B cell (primary cell): ENCODE data around the gene PRRC2B. TPM values are rescaled to one million over a fixed set of nuclear protein-coding genes. Genes with fewer than 3 reads are reported as not detected.

Experiments used
- ATAC-seq: fragments of 200-7000 bp; cut with Tn5 transposase; one replicate; pipeline ENCODE4 v1.10.0; 2021; ENCODE audit warnings: low read depth, mild to moderate bottlenecking, moderate number of reproducible peaks, moderate library complexity
- CTCF ChIA-PET: fragments of 350-600 bp; sonication (Branson Sonifier 250); formaldehyde crosslinking; loops from one replicate; lab custom pipeline; 2021; ENCODE audit warnings: antibody characterized with exemption, inconsistent platforms; lab: Charles Lee
- POLR2A ChIA-PET: fragments of 350-600 bp; sonication (Branson Sonifier 250); formaldehyde crosslinking; loops from one replicate; lab custom pipeline; 2021; ENCODE audit warnings: antibody characterized with exemption; lab: Charles Lee
- DNase-seq: peaks from one replicate; pipeline ENCODE4 v3.0.0; 2013
- H2AFZ ChIP-seq: 2 replicates; pipeline ENCODE4 v1.6.1; 2012; ENCODE audit warnings: mild to moderate bottlenecking, low read depth, low read length; ENCODE audit not compliant: insufficient read depth, poor library complexity, severe bottlenecking
- H3K27ac ChIP-seq, 2 donors: 1 replicate in 1 of 2; 2 replicates in 1 of 2; pipeline ENCODE4 v1.5.1; 2012 to 2013; ENCODE audit warnings: low read length in 2 of 2, mild to moderate bottlenecking in 2 of 2, moderate library complexity in 1 of 2
- H3K27me3 ChIP-seq, 4 experiments: fragments of 200-600 bp in 1 of 4; sonication (generic) in 1 of 4; replicated peaks in 1 of 4; 1 replicate in 2 of 4; 2 replicates in 2 of 4; pipeline versions ENCODE4 v1.6.1 to v1.7.0; 2013 to 2016; ENCODE audit warnings: low read length in 3 of 4, mild to moderate bottlenecking in 2 of 4, mixed read lengths in 1 of 4, moderate library complexity in 1 of 4; ENCODE audit not compliant: insufficient read depth in 4 of 4, control insufficient read depth in 3 of 4; ENCODE audit errors: control extremely low read depth in 1 of 4
- H3K36me3 ChIP-seq, 2 experiments: replicated peaks in 1 of 2; 1 replicate in 1 of 2; 2 replicates in 1 of 2; pipeline versions ENCODE4 v1.6.1 to v1.7.1; 2013; ENCODE audit warnings: low read length in 1 of 2; ENCODE audit not compliant: insufficient read depth in 2 of 2, control insufficient read depth in 1 of 2; ENCODE audit errors: control extremely low read depth in 1 of 2, extremely low read depth in 1 of 2
- H3K4me1 ChIP-seq, 2 donors: fragments of 200-600 bp in 1 of 2; sonication (generic) in 1 of 2; 1 replicate in 1 of 2; 2 replicates in 1 of 2; pipeline versions ENCODE4 v1.5.1 to v1.6.1; 2013 to 2017; ENCODE audit warnings: low read length in 2 of 2; ENCODE audit not compliant: control insufficient read depth in 2 of 2, insufficient read depth in 2 of 2
- H3K4me2 ChIP-seq: replicated peaks from 2 replicates; pipeline ENCODE3; 2012; ENCODE audit warnings: mild to moderate bottlenecking, low read depth, low read length; ENCODE audit not compliant: poor library complexity, severe bottlenecking
- H3K4me3 ChIP-seq, 5 experiments: fragments of 200-600 bp in 1 of 5; sonication (generic) in 1 of 5; 1 replicate in 3 of 5; 2 replicates in 2 of 5; pipeline versions ENCODE4 v1.5.1 to v1.7.0; 2011 to 2016; ENCODE audit warnings: low read length in 4 of 5, mild to moderate bottlenecking in 4 of 5, low read depth in 2 of 5, control low read depth in 1 of 5, moderate library complexity in 1 of 5; ENCODE audit not compliant: insufficient read depth in 1 of 5; ENCODE audit errors: control extremely low read depth in 1 of 5, extremely low read depth in 1 of 5
- H3K79me2 ChIP-seq: fragments of 200-600 bp; sonication (generic); one replicate; pipeline ENCODE4 v1.6.0; 2016; ENCODE audit warnings: low read length; ENCODE audit not compliant: control insufficient read depth, insufficient read depth
- H3K9ac ChIP-seq: fragments of 200-600 bp; sonication (generic); 2 replicates; pipeline ENCODE4 v1.6.1; 2017; ENCODE audit warnings: mild to moderate bottlenecking, low read length, moderate library complexity
- H3K9me3 ChIP-seq, 3 donors: one replicate each; pipeline versions ENCODE4 v1.6.1 to v1.7.1; 2013; ENCODE audit warnings: low read length in 2 of 3; ENCODE audit not compliant: control insufficient read depth in 2 of 3, insufficient read depth in 1 of 3; ENCODE audit errors: control extremely low read depth in 1 of 3
- H4K20me1 ChIP-seq: 2 replicates; pipeline ENCODE4 v1.6.0; 2012; ENCODE audit warnings: mild to moderate bottlenecking, low read length; ENCODE audit not compliant: insufficient read depth, control insufficient read depth, poor library complexity, severe bottlenecking
- H3K27ac Mint-ChIP-seq: one replicate; pipeline ENCODE4 v1.8.0; 2021; ENCODE audit warnings: mixed read lengths
- H3K27me3 Mint-ChIP-seq: one replicate; pipeline ENCODE4 v1.8.0; 2021; ENCODE audit warnings: mixed read lengths
- H3K4me1 Mint-ChIP-seq: one replicate; pipeline ENCODE4 v1.8.0; 2021; ENCODE audit warnings: mixed read lengths
- H3K4me3 Mint-ChIP-seq: one replicate; pipeline ENCODE4 v1.8.0; 2021; ENCODE audit warnings: mixed read lengths
- H3K9me3 Mint-ChIP-seq: one replicate; pipeline ENCODE4 v1.8.0; 2022; ENCODE audit warnings: mixed read lengths; ENCODE audit not compliant: insufficient read depth
- EZH2 ChIP-seq: IDR thresholded peaks from 2 replicates; pipeline ENCODE4 v1.6.1; 2012; ENCODE audit warnings: borderline replicate concordance, low read depth, mild to moderate bottlenecking, moderate library complexity, low read length; ENCODE audit not compliant: insufficient read depth, poor library complexity, severe bottlenecking
- WGBS: methylation state at CpG from one replicate; pipeline ENCODE4 v1.1.5; 2013; ENCODE audit warnings: missing lambda C conversion rate; ENCODE audit not compliant: insufficient coverage; 5-methylcytosine and 5-hydroxymethylcytosine counted together
- intact Hi-C: fragments of 100-400 bp; cut with micrococcal nuclease; formaldehyde crosslinking; loops from one replicate; pipeline ENCODE4 v1.10.0; 2022
- polyA plus RNA-seq: library from polyadenylated mRNA; depleted of rRNA; stranded (reverse); fragments of >200 nt; gene quantifications from 2 replicates; pipeline ENCODE4 v1.2.3, GENCODE V29; 2012
- total RNA-seq, 2 donors: library from RNA; stranded (reverse); fragments of 120-200 nt in 1 of 2; gene quantifications; 1 replicate in 1 of 2; 2 replicates in 1 of 2; pipeline versions ENCODE4 v1.2.3 to v1.2.4, GENCODE V29; 2013 to 2022
- TF ChIP-seq, protein P1 (sequence below): fragments of 200-600 bp; IDR thresholded peaks from one replicate; pipeline ENCODE4 v1.8.0; 2022; ENCODE audit warnings: antibody characterized with exemption, mild to moderate bottlenecking

PRRC2B gene
- total and polyA plus RNA-seq, 2 donors (not counting 1 experiment from before 2014, with no cell fraction given) = 63.9 to 268 TPM

DNA sequence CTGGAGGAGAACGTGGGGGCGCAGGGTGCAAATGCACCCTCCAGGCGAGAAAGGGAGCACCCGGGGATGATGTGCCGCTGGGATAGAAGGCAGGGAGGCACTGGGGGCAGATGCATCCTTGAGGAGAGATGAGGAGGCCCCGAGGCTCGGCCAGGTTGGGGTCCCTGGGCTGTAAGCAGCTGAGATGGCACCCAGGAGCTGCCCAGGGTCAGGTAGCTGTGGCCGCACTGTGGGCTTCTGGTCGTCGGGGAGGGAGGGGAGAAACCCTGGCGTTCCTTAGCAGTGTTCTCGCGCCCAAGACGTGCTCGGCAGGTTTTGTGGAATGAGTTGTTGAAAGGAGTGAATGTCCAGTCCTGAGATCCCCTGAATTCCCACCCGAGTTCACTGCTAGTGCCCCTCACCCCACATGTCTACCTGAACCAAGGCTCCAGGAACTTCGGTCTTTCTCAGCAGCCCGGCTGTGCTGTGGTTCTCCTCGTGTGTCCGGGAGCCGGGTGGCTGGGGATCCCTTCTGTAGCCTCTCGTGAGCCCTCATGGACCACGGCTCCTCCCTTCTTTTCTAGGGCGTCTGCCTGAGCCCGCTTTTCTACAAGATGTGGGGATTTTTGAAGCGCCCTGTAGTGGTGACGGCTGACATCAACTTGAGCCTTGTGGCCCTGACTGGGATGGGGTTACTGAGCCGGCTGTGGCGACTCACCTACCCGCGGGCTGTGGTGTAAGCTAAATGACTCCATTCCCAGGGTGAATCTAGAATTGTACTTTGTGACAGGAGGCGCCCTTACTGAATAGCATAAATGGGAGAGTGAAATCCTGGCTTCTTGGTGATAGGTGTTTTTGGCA is 110.0 kb downstream of the PRRC2B start:
- H3K4me1 Mint-ChIP-seq = peaks cover 24% of the 10 kb centered on the region
- Histone ChIP-seq H4K20me1 (peaks cover 9% of the 10 kb centered on the region), H2AFZ (peak overlapping the region; percentile 98), H3K27me3 (no peaks in the 10 kb centered on the region), H3K79me2 (peaks cover 28% of the 10 kb centered on the region), H3K36me3 (peaks cover 0 to 7% of the 10 kb centered on the region in 2 experiments), H3K4me3 (peak overlapping the region; percentile 61 to 92 (median 86)), H3K4me1 (peaks cover 11 to 22% of the 10 kb centered on the region in 2 donors), H3K9ac (peak overlapping the region; percentile 94), H3K9me3 (no peaks in the 10 kb centered on the region), H3K27ac (no peak overlapping the region), H3K4me2 (peak overlapping the region; percentile 96)
- DNase-seq = peak; percentile 37
- H3K4me3 Mint-ChIP-seq = peak overlapping the region; percentile 94
- intact Hi-C loops = loop anchor here (5.0 to 10.0 kb wide), 2 partner anchors 123 to 241 kb away; partner anchors contain the start of gene RAPGEF1
- TF ChIP-seq, protein P1, sequence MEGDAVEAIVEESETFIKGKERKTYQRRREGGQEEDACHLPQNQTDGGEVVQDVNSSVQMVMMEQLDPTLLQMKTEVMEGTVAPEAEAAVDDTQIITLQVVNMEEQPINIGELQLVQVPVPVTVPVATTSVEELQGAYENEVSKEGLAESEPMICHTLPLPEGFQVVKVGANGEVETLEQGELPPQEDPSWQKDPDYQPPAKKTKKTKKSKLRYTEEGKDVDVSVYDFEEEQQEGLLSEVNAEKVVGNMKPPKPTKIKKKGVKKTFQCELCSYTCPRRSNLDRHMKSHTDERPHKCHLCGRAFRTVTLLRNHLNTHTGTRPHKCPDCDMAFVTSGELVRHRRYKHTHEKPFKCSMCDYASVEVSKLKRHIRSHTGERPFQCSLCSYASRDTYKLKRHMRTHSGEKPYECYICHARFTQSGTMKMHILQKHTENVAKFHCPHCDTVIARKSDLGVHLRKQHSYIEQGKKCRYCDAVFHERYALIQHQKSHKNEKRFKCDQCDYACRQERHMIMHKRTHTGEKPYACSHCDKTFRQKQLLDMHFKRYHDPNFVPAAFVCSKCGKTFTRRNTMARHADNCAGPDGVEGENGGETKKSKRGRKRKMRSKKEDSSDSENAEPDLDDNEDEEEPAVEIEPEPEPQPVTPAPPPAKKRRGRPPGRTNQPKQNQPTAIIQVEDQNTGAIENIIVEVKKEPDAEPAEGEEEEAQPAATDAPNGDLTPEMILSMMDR = no peak
- TF ChIP-seq EZH2 = no peak
- no peaks in the 10 kb centered on the region for H3K27me3 Mint-ChIP-seq
- no peaks in the 10 kb centered on the region for H3K9me3 Mint-ChIP-seq
- CTCF ChIA-PET = interaction anchor here (0.7 to 1.8 kb wide), 4 partner anchors 70 to 240 kb away, joined by 3 to 5 read pairs (median 4); no protein-coding TSS in a partner anchor
- ATAC-seq = no peak
- peak overlapping the region; percentile 85 for H3K27ac Mint-ChIP-seq
- POLR2A ChIA-PET = interaction anchor here (0.6 kb wide), 2 partner anchors 111 to 1250 kb away, joined by 3 to 5 read pairs; no protein-coding TSS in a partner anchor
- whole genome bisulfite sequencing = 42% methylated on average over 25 of the region's 32 CpGs

DNA sequence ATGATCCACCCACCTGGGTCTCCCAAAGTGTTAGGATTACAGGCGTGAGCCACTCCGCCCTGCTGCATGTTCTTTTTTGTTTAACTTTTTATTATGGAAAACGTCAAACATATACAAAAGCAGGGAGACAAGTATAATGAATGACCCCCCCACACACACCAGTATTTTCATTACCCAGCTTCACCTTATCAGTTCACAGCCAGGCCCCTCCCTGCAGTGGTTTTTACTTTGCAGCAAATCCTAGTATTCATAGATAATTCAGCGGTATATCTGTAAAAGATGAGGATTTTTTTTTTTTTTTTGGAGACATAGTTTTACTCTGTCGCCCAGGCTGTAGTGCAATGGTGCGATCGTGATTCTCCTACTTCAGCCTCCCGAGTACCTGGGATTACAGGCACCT is 111.1 kb downstream of the PRRC2B start:
- Mint-ChIP-seq H3K4me1 (peaks cover 24% of the 10 kb centered on the region), H3K27ac (no peak overlapping the region)
- POLR2A ChIA-PET = no interaction called here

More for the DNA sequence above, 111.1 kb downstream of the PRRC2B start:
- peaks cover 11 to 22% of the 10 kb centered on the region in 2 donors for H3K4me1 ChIP-seq
- H3K9me3 Mint-ChIP-seq = no peaks in the 10 kb centered on the region
- TF ChIP-seq EZH2 = no peak
- TF ChIP-seq, protein P1 = no peak
- H4K20me1 ChIP-seq = no peaks in the 10 kb centered on the region
- H3K36me3 ChIP-seq = peaks cover 0 to 6% of the 10 kb centered on the region in 2 experiments
- no peaks in the 10 kb centered on the region for H3K27me3 ChIP-seq
- WGBS = 83% methylated on average over 1 of the region's 8 CpGs
- peaks cover 28% of the 10 kb centered on the region for H3K79me2 ChIP-seq
- no peak overlapping the region for H3K9ac ChIP-seq
- H3K4me2 ChIP-seq = no peak overlapping the region
- H3K9me3 ChIP-seq = no peaks in the 10 kb centered on the region
- H3K4me3 Mint-ChIP-seq = no peak overlapping the region
- no peak for DNase-seq
- no peak for ATAC-seq
- H3K27ac ChIP-seq = no peak overlapping the region
- H3K27me3 Mint-ChIP-seq = no peaks in the 10 kb centered on the region
- no peak overlapping the region for H3K4me3 ChIP-seq
- no peak overlapping the region for H2AFZ ChIP-seq
- CTCF ChIA-PET = no interaction called here
- intact Hi-C loops = loop anchor here (10.0 kb wide), 1 partner anchor 240 kb away; the partner anchor contains the start of gene RAPGEF1
